GM19438 (cell line): ENCODE measurements around the gene KLF1.
A peak's percentile ranks its signal among the peaks of the same experiment; 100 is the strongest.
"Not testable (repeated sequence)": the region's sequence is repeated elsewhere in the genome, so short reads cannot be mapped to it uniquely, and the experiment has no call there.

Source experiments
- ATAC-seq: cut with Tn5 transposase; IDR thresholded peaks from one replicate; pipeline ENCODE4 v1.9.1; 2021; ENCODE audit warnings: low read depth; ENCODE audit not compliant: unreplicated experiment

KLF1 gene

GRCh38 chr19:12886969-12887747 is at the start of gene KLF1:
Gene KLF1, minus strand, starts transcription at chr19:12887201. Its CDS starts 61 bp downstream, at chr19:12887140.
- no peak for ATAC-seq

DNA sequence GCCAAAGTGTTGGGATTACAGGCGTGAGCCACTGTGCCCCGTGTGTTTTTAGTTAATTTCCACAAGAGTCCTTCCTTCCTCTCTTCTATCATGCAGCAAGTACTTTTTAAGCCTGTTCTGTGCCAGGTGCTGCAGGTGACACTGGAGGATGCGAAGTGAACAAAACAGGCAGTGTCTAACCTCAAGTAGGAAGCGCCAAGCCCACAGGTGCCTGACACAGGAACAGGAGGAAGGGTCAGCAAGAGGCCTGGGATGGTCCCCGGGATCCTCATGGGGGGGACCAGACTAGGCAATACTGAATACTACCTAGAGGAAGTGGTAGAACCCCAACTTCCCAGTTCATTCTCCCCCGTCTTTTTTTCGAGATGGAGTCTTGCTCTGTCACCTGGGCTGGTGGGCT is 49.6 kb upstream of the KLF1 start:
- no peak for ATAC-seq

DNA sequence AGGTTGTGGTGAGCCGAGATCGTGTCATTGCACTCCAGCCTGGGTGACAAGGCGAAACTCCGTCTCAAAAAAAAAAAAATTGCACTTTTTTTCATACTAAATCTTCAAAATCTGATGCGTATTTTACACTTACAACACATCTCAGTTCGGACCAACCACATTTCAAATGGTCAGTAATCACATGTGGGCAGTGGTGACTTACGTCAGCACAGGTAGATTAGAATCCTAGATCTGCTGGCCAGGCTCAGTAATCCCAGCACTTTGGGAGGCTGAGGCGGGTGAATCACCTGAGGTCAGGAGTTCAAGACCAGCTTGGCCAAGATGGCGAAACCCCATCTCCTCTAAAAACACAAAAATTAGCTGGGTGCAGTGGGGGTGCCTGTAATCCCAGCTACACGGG is 48.1 kb upstream of the KLF1 start:
- ATAC-seq = no peak

DNA sequence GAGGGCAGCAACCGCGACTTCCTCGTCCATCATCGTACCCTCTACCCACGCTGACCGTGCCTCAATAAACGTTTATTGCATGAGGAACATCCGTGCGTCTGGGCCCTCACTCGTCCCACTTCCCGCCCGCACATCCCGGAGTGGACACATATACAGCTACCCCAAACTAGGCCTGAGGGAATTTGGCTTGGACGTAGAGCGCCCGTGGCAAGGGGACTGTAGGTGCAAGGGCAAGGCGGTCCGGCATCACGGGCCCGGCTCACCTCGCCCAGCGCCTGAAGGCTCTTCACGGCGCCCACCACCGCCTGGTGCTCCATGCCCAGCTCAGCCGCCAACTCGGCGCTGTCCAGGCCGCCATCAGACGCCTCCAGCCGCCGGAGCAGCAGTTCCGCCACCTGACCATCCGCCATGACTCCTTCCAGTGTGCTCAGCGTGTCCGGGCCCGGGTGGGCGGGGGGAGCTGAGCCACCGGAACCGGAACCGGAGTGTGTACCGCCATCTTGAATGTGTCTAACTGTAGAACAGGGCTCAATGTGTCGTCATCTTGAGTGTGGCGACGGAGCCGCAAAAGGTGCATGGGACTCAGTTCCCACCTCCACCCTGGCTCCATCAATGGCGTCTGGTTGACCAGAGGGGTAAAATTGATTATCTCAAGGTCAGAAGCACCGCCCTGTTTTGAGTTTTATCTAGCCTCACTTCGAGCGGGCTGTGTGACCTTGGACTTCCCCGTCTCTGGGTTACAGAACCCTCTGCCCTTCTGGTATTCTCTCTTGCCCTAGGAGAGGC is 46.5 kb upstream of the KLF1 start, which contains the start of gene FARSA:
Gene FARSA (minus strand): TSS at position 425 of the 786 bp plus-strand sequence. CDS start 15 bp downstream, at position 410.
- ATAC-seq = no peak

GRCh38 chr19:12932392-12933286 is 45.6 kb upstream of the KLF1 start:
- ATAC-seq = no peak

- ATAC-seq = no peak
Observed at GRCh38 chr19:12930002-12930645, 43.1 kb upstream of the KLF1 start.

DNA sequence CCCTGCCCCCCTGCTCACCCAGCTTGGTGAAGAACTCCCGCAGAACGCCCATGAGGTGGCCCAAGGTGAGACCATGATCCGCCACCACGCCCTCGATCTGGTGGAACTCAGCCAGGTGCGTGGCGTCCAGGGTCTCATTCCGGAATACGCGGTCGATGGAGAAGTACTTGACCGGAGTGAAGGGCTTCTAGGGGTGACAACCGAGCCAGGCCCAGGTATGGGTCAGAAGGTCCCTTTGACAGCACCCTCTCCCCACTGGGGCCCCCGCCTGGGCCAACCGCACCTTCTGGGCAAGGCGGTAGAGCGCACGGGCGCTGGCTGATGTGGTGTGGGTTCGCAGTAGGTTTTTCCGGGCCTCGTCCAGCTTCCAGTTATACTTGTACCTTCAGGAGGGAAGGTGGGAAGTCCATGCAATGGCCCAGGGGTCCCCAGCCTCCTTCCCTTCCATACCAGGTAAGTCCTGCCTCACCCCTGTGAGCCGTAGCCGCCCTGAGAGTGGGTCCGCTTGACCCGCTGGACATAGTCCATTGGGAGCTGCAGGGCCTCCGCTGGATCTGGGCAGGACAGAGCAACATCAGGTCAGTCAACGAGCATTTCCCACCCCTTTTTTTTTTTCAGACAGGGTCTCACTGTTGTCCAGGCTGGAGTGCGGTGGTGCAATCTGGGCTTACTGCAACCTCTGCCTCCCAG is 37.8 kb upstream of the KLF1 start:
- ATAC-seq = no peak

DNA sequence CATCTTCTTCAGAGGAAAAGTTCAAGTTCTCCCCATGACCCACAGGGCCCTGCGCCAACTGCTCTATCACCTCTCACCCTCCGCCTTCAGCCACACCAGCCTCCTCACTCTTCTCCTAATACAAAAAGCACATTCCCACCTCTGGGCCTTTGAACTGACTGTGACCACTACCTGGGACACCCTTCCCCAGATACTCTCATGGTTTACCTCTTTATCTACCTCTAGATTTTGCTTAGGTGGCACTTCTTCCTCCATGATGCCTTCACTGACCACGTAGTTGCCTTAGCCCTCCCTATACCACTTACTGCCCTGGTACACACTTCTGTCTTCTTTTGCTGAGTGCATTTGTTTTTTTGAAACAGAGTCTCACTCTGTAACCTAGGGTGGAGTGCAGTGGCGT is 36.0 kb upstream of the KLF1 start:
- no peak for ATAC-seq

DNA sequence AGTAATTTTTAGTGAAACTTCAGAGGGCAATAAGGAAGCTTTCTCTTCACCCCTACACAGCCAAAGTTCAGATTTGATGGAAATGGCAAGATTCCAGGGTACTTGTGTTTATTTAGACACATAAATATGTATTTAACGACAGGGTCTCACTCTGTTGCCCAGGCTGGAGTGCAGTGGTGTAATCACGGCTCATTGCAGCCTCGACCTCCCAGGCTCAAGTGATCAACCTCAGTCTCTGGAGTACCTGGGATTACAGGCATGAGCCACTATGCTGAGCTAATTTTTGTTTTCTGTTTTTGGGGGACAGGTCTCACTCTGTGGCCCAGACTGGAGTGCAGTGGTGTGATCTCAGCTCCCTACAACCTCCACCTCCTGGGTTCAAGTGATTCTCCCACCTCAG is 34.0 kb upstream of the KLF1 start:
- ATAC-seq = no peak

GRCh38 chr19:12918253-12918652 is 31.3 kb upstream of the KLF1 start:
- ATAC-seq = no peak

GRCh38 chr19:12915860-12916259 is 28.9 kb upstream of the KLF1 start:
- not testable (repeated sequence) for ATAC-seq

GRCh38 chr19:12913851-12914690 is 27.1 kb upstream of the KLF1 start:
- no peak for ATAC-seq

DNA sequence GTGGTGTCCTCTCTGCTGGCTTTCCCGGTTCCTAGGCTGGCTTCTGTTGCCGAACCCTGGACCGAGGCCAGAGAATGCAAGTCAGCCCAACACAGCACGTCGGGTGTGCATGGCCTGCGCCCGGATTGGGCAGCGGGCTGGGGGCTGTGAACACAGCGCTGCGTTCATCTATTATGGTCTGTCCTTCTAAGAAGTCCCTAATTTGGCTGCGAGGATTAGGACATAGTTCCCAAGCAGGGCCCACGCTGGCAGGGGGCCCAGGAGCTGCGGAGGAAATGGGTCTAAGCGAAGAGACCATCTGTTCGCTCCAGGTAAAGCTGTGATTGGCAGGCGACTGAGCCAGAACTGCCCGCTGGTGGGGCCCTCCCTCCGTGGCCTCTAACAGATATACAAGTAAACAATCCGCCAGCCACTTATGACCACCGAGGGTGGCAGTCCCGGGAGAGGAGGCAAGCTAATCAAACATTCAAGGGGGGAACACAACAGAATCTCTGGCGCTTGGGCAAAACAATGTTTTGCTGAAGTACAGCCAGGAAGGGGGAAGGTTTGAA is 26.1 kb upstream of the KLF1 start:
- no peak for ATAC-seq

DNA sequence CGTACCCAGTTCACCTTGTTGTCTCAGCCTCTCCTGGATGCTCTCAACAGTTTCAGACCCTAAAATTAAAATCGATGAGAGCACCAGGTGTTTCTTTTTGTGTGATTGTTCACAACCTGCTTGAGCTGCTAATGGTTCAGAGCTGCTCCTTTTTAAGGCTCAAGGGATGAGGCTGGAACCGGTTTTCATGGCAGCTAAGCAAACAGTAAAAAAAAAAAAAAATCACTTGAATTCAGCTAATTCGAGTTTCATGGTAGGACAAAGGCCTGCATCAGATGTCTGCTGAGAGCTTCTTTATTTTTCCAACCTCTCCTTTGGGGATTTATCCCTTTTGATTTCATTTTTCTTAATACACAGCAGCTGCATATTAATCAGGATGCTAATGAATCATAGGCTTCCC is 25.6 kb upstream of the KLF1 start:
- ATAC-seq = no peak

DNA sequence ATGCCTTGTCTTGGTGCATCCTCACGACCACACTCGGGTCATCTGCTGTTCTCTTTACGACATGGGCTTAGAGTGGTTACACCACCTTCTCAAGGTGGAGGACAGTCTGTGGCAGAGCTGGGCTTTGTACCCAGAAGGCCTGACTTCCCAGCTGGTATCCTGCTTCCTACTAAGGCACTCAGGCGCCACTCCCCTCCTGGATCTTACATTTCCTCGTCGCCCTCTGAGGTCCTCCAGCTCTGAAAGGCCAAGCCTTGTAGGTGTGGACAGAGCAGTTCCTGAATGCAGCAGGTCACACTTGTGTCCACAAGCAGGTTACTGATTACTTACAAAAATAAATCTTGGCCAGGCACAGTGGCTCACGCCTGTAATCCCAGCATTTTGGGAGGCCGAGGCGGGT is 20.2 kb upstream of the KLF1 start:
- ATAC-seq = no peak

DNA sequence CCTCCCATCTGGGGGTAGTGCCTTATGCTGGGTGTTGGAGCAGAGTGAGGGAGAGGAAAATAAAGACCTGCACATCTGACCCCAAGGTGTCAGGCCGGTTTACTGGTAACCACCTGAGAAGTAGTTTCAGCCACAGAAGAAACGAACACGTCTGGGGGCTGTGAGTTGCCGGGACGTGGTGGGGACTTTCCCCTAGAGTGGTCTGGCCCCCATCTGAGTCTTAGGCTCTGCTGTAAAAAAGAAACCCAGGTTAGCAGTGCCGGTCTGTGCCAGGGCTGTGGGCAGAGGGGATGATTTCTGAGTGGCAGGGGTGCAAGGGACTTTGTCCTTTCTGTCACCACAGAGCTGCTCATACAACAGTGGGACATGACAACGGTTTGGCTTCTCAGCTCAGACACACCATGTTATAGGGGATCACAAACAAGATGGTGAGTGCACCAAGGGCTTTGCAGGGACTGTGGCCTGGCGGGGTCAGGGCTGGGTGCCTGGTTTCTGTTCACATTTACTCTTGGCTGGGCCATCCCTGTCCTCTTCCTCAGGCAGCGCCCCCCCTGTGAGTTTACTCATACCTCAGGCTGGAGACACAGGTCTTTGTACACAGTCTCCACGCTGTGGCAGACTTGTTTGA is 13.0 kb upstream of the KLF1 start:
- ATAC-seq = peak; percentile 89

DNA sequence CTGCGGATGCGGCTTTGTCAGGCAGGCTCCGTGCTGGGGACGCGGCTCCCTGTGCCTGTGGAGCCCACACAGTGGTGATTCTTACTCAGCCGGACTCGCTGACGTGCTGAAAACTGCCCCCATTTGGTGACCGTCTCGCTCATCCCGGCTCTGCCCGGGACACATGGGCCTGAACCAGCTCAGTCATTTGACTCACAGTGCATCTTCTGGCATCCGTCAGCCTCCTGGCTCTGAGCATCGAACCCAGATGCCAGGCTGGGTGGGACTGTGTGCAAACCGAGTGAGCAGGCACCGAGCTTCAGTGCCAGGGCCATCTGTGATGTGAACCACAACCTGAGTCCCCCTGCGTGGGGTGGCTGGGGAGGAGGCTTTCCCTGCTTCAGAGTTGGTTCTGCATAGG is 9.5 kb upstream of the KLF1 start:
- no peak for ATAC-seq

DNA sequence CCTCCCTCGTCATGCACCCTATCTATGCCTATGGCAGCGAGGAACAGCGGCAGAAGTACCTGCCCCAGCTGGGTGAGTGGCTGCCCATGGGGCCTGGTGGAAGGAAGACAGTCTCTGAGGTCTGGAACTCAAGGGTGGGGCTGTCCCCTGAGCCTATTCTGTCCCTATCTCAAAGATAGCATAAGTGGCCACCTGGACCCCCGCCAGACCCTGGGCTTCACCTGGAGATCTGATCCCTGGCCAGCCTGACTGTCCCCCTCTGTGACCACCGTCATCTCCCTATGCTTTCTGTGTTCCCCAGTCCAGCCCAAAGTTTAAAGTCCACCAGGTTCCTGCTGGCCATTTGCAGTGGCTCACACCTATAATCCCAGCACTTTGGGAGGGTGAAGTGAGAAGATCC is 6.6 kb upstream of the KLF1 start:
- no peak for ATAC-seq
